ENCODE measurements around the gene NCK1.
A peak's percentile ranks its signal among the peaks of the same experiment; 100 is the strongest.

NCK1 gene

DNA sequence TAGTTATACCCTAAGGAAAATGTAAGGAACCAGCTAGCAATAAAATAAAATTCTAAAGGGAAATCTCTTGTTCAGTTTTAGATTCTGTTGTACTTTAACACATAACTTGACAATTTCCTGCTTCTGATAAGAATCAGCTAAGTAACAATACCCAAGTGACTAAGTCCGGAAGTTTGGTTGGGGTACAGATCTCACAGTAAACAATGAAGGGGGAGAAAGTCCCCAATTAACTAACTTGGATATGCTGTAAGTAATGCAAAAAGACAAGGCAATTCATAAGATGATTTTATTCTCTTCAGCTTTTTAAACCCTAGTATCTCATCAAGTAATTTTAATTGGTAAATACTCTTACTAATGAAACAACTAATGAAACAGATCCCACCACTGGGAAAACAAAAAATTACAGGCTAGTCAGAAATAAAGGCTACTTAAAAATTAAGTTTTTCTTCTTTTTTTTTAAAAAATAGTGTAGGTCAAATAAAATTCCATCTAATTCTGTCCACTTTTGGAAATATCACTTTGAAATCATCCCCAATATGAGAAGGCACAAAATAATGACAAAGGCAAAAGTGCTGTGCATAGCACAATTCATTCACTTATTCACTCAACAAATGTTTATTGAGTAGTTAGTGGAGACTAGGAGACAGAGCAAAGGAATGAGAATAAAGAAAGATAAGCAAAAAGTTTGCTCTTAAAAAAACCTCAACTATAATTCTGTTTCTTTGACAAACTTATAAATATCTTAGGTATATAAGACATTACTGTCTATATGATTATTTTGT is 58.0 kb downstream of the NCK1 start:
- TF ChIP-seq MYC (IDR thresholded peaks at IDR 0.05; ENCODE audit: low read depth, low read length), result no peak
- TF ChIP-seq POLR2A (IDR thresholded peaks at IDR 0.05; ENCODE audit: extremely low read depth, insufficient read length), result no peak
- TF ChIP-seq, protein P1, sequence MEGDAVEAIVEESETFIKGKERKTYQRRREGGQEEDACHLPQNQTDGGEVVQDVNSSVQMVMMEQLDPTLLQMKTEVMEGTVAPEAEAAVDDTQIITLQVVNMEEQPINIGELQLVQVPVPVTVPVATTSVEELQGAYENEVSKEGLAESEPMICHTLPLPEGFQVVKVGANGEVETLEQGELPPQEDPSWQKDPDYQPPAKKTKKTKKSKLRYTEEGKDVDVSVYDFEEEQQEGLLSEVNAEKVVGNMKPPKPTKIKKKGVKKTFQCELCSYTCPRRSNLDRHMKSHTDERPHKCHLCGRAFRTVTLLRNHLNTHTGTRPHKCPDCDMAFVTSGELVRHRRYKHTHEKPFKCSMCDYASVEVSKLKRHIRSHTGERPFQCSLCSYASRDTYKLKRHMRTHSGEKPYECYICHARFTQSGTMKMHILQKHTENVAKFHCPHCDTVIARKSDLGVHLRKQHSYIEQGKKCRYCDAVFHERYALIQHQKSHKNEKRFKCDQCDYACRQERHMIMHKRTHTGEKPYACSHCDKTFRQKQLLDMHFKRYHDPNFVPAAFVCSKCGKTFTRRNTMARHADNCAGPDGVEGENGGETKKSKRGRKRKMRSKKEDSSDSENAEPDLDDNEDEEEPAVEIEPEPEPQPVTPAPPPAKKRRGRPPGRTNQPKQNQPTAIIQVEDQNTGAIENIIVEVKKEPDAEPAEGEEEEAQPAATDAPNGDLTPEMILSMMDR (IDR thresholded peaks at IDR 0.05; ENCODE audit: low read depth, low read length), result no peak
- TF ChIP-seq, protein P2, sequence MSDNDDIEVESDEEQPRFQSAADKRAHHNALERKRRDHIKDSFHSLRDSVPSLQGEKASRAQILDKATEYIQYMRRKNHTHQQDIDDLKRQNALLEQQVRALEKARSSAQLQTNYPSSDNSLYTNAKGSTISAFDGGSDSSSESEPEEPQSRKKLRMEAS (IDR thresholded peaks at IDR 0.05; ENCODE audit: low read depth, low read length), result no peak
- H3K4me3 ChIP-seq (ENCODE audit: low read depth, low read length), result no peak overlapping the region
- peak; percentile 37 for DNase-seq (ENCODE audit: low read depth)

DNA sequence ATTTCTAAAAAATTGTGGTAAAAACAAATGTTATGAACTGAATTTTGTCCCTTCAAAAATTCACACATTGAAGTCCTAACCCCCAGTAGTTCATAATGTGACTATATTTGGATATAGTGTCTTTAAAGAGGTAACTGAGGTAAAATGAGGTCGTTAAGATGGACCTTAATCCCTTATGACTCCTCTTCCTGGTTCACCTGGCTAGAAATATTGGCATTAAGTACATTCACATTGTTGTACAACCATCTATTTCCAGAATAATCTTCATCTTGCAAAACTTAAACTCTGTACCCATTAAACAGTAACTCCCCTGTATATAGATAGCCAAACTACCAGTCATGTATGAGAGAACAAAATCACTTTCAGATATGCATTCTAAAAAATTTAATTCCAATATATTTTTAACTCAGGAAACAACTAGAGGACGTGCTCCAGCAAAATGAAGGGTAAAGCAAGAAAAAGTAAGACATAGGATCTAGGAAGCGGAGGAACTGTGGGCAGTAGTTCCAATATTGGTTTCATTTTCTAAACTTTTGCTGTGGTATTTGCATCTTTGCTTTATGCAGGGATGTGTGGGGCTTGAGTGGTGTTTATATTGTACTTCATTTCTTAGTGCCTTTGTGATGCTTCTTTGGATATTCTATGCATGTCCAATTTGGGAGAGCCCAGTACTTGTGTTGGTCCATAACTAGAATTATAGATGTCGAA is 59.0 kb downstream of the NCK1 start:
- H3K4me3 ChIP-seq (ENCODE audit: low read depth, low read length), result no peak overlapping the region
- DNase-seq (ENCODE audit: low read depth), result no peak
- TF ChIP-seq, protein P2 (IDR thresholded peaks at IDR 0.05; ENCODE audit: low read depth, low read length), result no peak
- TF ChIP-seq, protein P1 (IDR thresholded peaks at IDR 0.05; ENCODE audit: low read depth, low read length), result no peak
- TF ChIP-seq MYC (IDR thresholded peaks at IDR 0.05; ENCODE audit: low read depth, low read length) (no peak), POLR2A (IDR thresholded peaks at IDR 0.05; ENCODE audit: extremely low read depth, insufficient read length) (no peak)

DNA sequence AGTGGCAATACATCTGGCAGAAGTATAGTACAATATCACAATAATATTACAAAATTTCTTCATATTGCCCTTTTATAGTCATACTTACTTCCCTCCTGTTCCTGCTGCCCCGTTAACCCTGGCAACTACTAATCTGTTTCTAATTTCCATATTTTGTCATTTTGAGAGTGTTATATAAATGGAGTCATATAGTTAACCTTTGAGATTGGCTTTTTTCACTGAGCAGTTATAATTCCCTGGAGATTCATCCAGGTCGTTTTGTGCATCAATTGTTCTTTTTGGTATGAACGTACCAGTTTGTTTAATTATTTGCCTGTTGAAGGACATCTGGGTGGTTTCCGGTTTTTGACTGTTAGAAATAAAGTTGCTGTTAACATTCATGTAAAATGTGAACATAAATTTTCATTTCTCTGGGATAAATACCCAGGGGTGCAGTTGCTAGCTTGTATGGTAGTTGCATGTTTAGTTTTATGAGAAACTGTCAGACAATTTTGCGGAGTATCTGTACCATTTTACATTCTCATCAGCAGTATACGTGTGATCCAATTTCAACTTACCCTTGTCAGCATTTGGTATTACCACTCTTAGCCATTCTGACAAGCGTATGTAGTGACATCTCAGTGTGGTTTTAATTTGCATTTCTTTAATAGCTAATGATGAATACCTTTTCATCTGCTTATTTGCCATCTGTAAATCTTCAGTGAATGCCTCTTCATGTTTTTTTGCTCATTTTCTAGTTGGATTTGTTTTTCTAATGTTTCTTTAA is 63.6 kb downstream of the NCK1 start:
- TF ChIP-seq MYC (IDR thresholded peaks at IDR 0.05; ENCODE audit: low read depth, low read length), result no peak
- TF ChIP-seq, protein P1 (IDR thresholded peaks at IDR 0.05; ENCODE audit: low read depth, low read length), result no peak
- TF ChIP-seq POLR2A (IDR thresholded peaks at IDR 0.05; ENCODE audit: extremely low read depth, insufficient read length), result no peak
- TF ChIP-seq, protein P2 (IDR thresholded peaks at IDR 0.05; ENCODE audit: low read depth, low read length), result no peak
- H3K4me3 ChIP-seq (ENCODE audit: low read depth, low read length), result no peak overlapping the region
- no peak for DNase-seq (ENCODE audit: low read depth)

DNA sequence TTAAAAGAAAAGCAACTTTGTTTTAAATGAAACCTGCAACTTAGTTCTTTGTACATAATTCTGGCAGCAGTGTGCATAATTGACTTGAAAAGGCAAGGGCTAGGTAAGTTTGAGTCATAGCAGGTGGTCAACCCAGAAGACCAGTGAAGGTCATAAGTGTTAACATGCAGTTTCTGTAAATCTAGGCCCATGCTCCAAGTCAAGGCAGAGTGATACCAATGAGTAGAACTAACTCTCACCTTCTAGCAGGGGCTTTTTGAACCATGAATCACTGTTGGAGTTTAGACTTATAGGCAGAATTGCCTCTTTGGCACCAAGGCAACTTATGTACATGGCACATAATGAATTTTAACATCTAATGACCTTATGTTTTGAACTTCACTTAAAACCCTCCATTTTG is 66.2 kb downstream of the NCK1 start:
- DNase-seq (ENCODE audit: low read depth), result no peak
- no peak overlapping the region for H3K4me3 ChIP-seq (ENCODE audit: low read depth, low read length)
- TF ChIP-seq, protein P1 (IDR thresholded peaks at IDR 0.05; ENCODE audit: low read depth, low read length), result no peak
- TF ChIP-seq MYC (IDR thresholded peaks at IDR 0.05; ENCODE audit: low read depth, low read length) (no peak), POLR2A (IDR thresholded peaks at IDR 0.05; ENCODE audit: extremely low read depth, insufficient read length) (no peak)
- TF ChIP-seq, protein P2 (IDR thresholded peaks at IDR 0.05; ENCODE audit: low read depth, low read length), result no peak

DNA sequence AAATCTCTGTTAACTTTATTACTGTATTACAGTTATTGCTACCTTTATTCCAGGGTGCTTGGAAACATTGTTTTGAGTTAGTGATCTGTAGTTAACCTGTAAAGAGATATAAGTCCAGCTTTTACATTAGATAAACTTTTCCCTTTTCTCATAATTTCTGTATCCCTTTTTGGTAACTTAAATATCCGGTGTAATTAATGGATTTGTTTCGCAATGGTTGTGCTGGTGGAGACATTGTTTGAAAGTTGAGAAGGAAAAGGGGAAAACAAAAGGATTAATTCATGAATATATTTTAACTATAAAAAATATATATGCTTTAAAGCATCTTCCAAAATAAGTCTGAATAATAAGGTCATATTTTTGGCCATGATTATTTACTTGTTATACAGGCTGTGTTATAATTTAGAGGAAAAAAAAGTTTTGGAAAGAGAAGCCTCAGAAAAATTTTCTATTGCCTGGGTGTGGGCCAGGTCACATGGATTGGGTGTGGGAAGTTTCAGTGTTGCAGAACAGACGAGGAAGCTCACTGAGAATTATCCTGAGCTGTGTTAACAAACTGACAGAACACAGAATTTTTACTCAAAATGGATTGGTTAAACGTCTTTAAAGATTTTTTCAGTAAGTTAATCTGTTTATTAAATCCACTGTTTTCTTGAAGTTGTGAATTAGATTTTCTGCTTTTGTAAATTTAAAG is 68.1 kb downstream of the NCK1 start:
- no peak overlapping the region for H3K4me3 ChIP-seq (ENCODE audit: low read depth, low read length)
- TF ChIP-seq POLR2A (IDR thresholded peaks at IDR 0.05; ENCODE audit: extremely low read depth, insufficient read length) (no peak), MYC (IDR thresholded peaks at IDR 0.05; ENCODE audit: low read depth, low read length) (no peak)
- TF ChIP-seq, protein P2 (IDR thresholded peaks at IDR 0.05; ENCODE audit: low read depth, low read length), result no peak
- TF ChIP-seq, protein P1 (IDR thresholded peaks at IDR 0.05; ENCODE audit: low read depth, low read length), result no peak
- DNase-seq (ENCODE audit: low read depth), result no peak
